ENCODE data around the gene CYTH4. TPM values are rescaled to one million over a fixed set of nuclear protein-coding genes. Genes with fewer than 3 reads are reported as not detected.

The CYTH4 gene
- total RNA-seq, 4 donors from 2014 or later, result 0.55 to 4.3 (median 2.7) TPM

GRCh38 chr22:37354670-37355069 is 72.4 kb downstream of the CYTH4 start:
- Histone ChIP-seq H3K36me3 (no peaks in the 10 kb centered on the region), H3K4me1 (no peaks in the 10 kb centered on the region), H3K4me3 (no peak overlapping the region), H3K27ac (no peak overlapping the region), H3K27me3 (peaks cover 45% of the 10 kb centered on the region), H3K9me3 (no peaks in the 10 kb centered on the region)
- 61% methylated on average over 5 of the region's 5 CpGs for WGBS
- no peak for DNase-seq (ENCODE audit: low spot score in 2 of 2)
- TF ChIP-seq EP300 (IDR thresholded peaks at IDR 0.05), result no peak
- TF ChIP-seq POLR2AphosphoS5 (IDR thresholded peaks at IDR 0.05), result no peak
- TF ChIP-seq POLR2A (IDR thresholded peaks at IDR 0.05), result no peak

GRCh38 chr22:37355174-37355573 is 72.9 kb downstream of the CYTH4 start:
- WGBS, result 72% methylated on average over 10 of the region's 14 CpGs
- Histone ChIP-seq H3K36me3 (no peaks in the 10 kb centered on the region), H3K27me3 (peaks cover 45% of the 10 kb centered on the region), H3K4me3 (no peak overlapping the region), H3K27ac (no peak overlapping the region), H3K4me1 (no peaks in the 10 kb centered on the region), H3K9me3 (no peaks in the 10 kb centered on the region)
- no peak for TF ChIP-seq POLR2AphosphoS5 (IDR thresholded peaks at IDR 0.05)
- TF ChIP-seq POLR2A (IDR thresholded peaks at IDR 0.05), result no peak
- TF ChIP-seq CTCF (IDR thresholded peaks at IDR 0.05), result no peak
- DNase-seq (ENCODE audit: low spot score in 2 of 2), result no peak

GRCh38 chr22:37356922-37357321 is 74.6 kb downstream of the CYTH4 start:
- Histone ChIP-seq H3K4me1 (no peaks in the 10 kb centered on the region), H3K36me3 (no peaks in the 10 kb centered on the region), H3K27ac (no peak overlapping the region), H3K9me3 (no peaks in the 10 kb centered on the region), H3K4me3 (no peak overlapping the region), H3K27me3 (peaks cover 41% of the 10 kb centered on the region)
- DNase-seq (ENCODE audit: low spot score in 2 of 2), result no peak
- no peak for TF ChIP-seq EP300 (IDR thresholded peaks at IDR 0.05)
- no peak for TF ChIP-seq POLR2A (IDR thresholded peaks at IDR 0.05)
- no peak for TF ChIP-seq CTCF (IDR thresholded peaks at IDR 0.05)
- TF ChIP-seq POLR2AphosphoS5 (IDR thresholded peaks at IDR 0.05), result no peak
- 77% methylated on average over 8 of the region's 8 CpGs for WGBS

- H3K27ac ChIP-seq, result no peak overlapping the region
- no peaks in the 10 kb centered on the region for H3K36me3 ChIP-seq
- no peak for DNase-seq (ENCODE audit: low spot score in 2 of 2)
- H3K4me1 ChIP-seq, result no peaks in the 10 kb centered on the region
- 82% methylated on average over 10 of the region's 10 CpGs for WGBS
- peaks cover 36% of the 10 kb centered on the region for H3K27me3 ChIP-seq
- no peak overlapping the region for H3K4me3 ChIP-seq
- no peaks in the 10 kb centered on the region for H3K9me3 ChIP-seq
- TF ChIP-seq POLR2A (IDR thresholded peaks at IDR 0.05) (no peak), EP300 (IDR thresholded peaks at IDR 0.05) (no peak), POLR2AphosphoS5 (IDR thresholded peaks at IDR 0.05) (no peak), CTCF (IDR thresholded peaks at IDR 0.05) (no peak)
These were observed 75.3 kb downstream of the CYTH4 start for GRCh38 chr22:37357446-37358075.

GRCh38 chr22:37358386-37358785 is 76.1 kb downstream of the CYTH4 start:
- no peak overlapping the region for H3K4me3 ChIP-seq
- H3K9me3 ChIP-seq, result no peaks in the 10 kb centered on the region
- WGBS, result 88% methylated on average over 11 of the region's 11 CpGs
- no peaks in the 10 kb centered on the region for H3K36me3 ChIP-seq
- H3K27ac ChIP-seq, result no peak overlapping the region
- no peaks in the 10 kb centered on the region for H3K4me1 ChIP-seq
- H3K27me3 ChIP-seq, result peaks cover 29% of the 10 kb centered on the region
- TF ChIP-seq POLR2A (IDR thresholded peaks at IDR 0.05), result no peak
- TF ChIP-seq POLR2AphosphoS5 (IDR thresholded peaks at IDR 0.05), result no peak
- TF ChIP-seq EP300 (IDR thresholded peaks at IDR 0.05), result no peak
- no peak for TF ChIP-seq CTCF (IDR thresholded peaks at IDR 0.05)
- no peak for DNase-seq (ENCODE audit: low spot score in 2 of 2)

- no peaks in the 10 kb centered on the region for H3K9me3 ChIP-seq
- H3K36me3 ChIP-seq, result no peaks in the 10 kb centered on the region
- no peaks in the 10 kb centered on the region for H3K4me1 ChIP-seq
- no peak overlapping the region for H3K27ac ChIP-seq
- H3K4me3 ChIP-seq, result no peak overlapping the region
- peaks cover 29% of the 10 kb centered on the region for H3K27me3 ChIP-seq
- TF ChIP-seq POLR2AphosphoS5 (IDR thresholded peaks at IDR 0.05) (no peak), POLR2A (IDR thresholded peaks at IDR 0.05) (no peak), CTCF (IDR thresholded peaks at IDR 0.05) (no peak), EP300 (IDR thresholded peaks at IDR 0.05) (no peak)
- WGBS, result 64% methylated on average over 8 of the region's 8 CpGs
- DNase-seq (ENCODE audit: low spot score in 2 of 2), result no peak
These were observed 76.6 kb downstream of the CYTH4 start for GRCh38 chr22:37358917-37359316.
